ENCODE measurements around the gene ANGPTL7. TPM values are rescaled to one million over a fixed set of nuclear protein-coding genes. Genes with fewer than 3 reads are reported as not detected.

Gene ANGPTL7
- total and polyA plus RNA-seq, 7 donors = 0.51 to 6.4 (median 2.2) TPM; not detected in 1

DNA sequence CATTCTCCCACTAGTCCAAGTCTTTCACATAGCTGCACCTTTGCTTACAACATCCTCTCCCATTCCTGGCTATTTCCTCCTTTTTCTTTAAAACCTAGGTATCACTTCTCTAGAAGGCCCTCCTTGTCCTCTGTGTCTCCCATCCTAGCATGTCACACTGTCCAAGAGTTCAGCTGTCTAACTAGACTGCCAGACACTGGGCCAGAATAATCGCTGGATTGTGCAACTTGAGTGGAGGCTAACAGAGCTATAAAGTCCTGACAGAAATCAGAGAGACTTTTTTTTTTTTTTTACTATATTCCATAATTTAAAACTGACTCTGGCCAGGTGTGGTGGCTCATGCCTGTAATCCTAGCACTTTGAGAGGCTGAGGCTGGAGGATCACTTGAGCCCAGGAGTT lies 4.2 kb upstream of the ANGPTL7 start:
- Histone ChIP-seq H3K36me3 (peaks cover 0 to 23% (median 2%) of the 10 kb centered on the region in 4 donors), H3K27ac (no peak overlapping the region), H3K4me3 (no peak overlapping the region), H3K4me1 (peaks cover 0 to 32% (median 15%) of the 10 kb centered on the region in 4 donors), H3K9me3 (no peaks in the 10 kb centered on the region), H3K27me3 (no peaks in the 10 kb centered on the region)
- 85 to 90% methylated on average over 1 of the region's 1 CpG for WGBS, 2 donors
- intact Hi-C loops (cut with DNase I) = no loop called here
- no peak for DNase-seq
- TF ChIP-seq CTCF (IDR thresholded peaks at IDR 0.05) (no peak), POLR2AphosphoS5 (IDR thresholded peaks at IDR 0.05) (no peak), POLR2A (IDR thresholded peaks at IDR 0.05) (no peak), EP300 (IDR thresholded peaks at IDR 0.05) (no peak)

- DNase-seq = no peak
- peaks cover 0 to 25% (median 12%) of the 10 kb centered on the region in 4 donors for H3K4me1 ChIP-seq
- intact Hi-C loops (cut with DNase I) = no loop called here
- H3K36me3 ChIP-seq = peaks cover 0 to 35% (median 6%) of the 10 kb centered on the region in 4 donors
- H3K9me3 ChIP-seq = no peaks in the 10 kb centered on the region
- TF ChIP-seq POLR2AphosphoS5 (IDR thresholded peaks at IDR 0.05) = no peak
- TF ChIP-seq POLR2A (IDR thresholded peaks at IDR 0.05) = no peak
- no peak for TF ChIP-seq EP300 (IDR thresholded peaks at IDR 0.05)
- no peak for TF ChIP-seq CTCF (IDR thresholded peaks at IDR 0.05)
- peak overlapping the region in 1 of 4 donors; percentile 43 for H3K27ac ChIP-seq
- no peak overlapping the region for H3K4me3 ChIP-seq
- no peaks in the 10 kb centered on the region for H3K27me3 ChIP-seq
- 92 to 98% methylated on average over 3 of the region's 3 CpGs for WGBS, 2 donors
These were observed 2.2 kb upstream of the ANGPTL7 start for GRCh38 chr1:11187000-11187399.

DNA sequence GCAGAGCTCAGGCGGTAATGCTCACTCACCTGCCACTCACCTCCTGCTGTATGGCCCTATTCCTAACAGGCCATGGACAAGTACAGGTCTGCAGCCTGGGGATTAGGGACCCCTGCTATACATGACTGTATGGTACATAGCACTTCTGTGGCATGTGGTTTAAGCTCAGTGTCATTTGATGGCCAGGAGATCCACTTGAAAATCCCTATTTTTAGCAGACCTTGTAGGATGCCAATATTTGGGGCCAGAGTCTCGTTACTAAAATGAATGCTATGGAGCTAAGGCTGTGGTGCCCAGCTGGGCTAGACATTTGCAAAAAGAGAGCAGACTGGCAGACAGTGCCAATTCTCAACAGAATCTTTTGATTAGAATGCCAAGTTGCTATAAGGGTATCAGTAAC lies 1.7 kb upstream of the ANGPTL7 start:
- 83 to 95% methylated on average over 2 of the region's 2 CpGs for WGBS, 2 donors
- TF ChIP-seq POLR2AphosphoS5 (IDR thresholded peaks at IDR 0.05) = no peak
- TF ChIP-seq EP300 (IDR thresholded peaks at IDR 0.05) = no peak
- no peak for TF ChIP-seq POLR2A (IDR thresholded peaks at IDR 0.05)
- no peak for TF ChIP-seq CTCF (IDR thresholded peaks at IDR 0.05)
- Histone ChIP-seq H3K36me3 (peaks cover 0 to 34% (median 6%) of the 10 kb centered on the region in 4 donors), H3K4me3 (no peak overlapping the region), H3K9me3 (no peaks in the 10 kb centered on the region), H3K4me1 (peaks cover 0 to 25% (median 12%) of the 10 kb centered on the region in 4 donors), H3K27me3 (no peaks in the 10 kb centered on the region), H3K27ac (peak overlapping the region in 2 of 4 donors; percentile 43 to 54)
- DNase-seq = no peak
- intact Hi-C loops (cut with DNase I) = no loop called here

DNA sequence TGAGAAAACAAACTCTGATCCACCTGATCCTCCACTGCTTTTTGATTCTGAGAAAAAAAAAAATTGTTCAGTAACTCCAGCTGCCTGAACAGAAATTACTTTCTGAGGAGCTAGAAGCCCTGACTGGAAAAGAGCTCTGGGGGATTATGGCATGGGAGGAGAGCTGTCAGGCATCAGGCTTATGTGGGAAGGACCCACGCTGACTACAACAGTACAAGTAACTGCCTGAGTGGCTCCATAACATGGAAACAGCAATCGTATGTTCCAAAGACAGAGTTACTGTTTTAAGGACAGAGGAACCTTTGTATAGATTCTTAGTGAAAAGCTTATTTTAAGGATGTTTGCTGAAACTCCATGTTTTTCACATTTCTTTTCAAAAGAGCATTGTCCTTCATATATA lies 1.2 kb upstream of the ANGPTL7 start:
- no peaks in the 10 kb centered on the region for H3K9me3 ChIP-seq
- no peak for TF ChIP-seq CTCF (IDR thresholded peaks at IDR 0.05)
- no peak for TF ChIP-seq POLR2A (IDR thresholded peaks at IDR 0.05)
- no peak for TF ChIP-seq EP300 (IDR thresholded peaks at IDR 0.05)
- no peak for TF ChIP-seq POLR2AphosphoS5 (IDR thresholded peaks at IDR 0.05)
- H3K27me3 ChIP-seq = no peaks in the 10 kb centered on the region
- intact Hi-C loops (cut with DNase I) = no loop called here
- 90 to 98% methylated on average over 2 of the region's 2 CpGs for WGBS, 2 donors
- no peak for DNase-seq
- peaks cover 0 to 34% (median 7%) of the 10 kb centered on the region in 4 donors for H3K36me3 ChIP-seq
- peak overlapping the region in 2 of 4 donors; percentile 43 to 54 for H3K27ac ChIP-seq
- peaks cover 0 to 25% (median 12%) of the 10 kb centered on the region in 4 donors for H3K4me1 ChIP-seq
- H3K4me3 ChIP-seq = no peak overlapping the region

GRCh38 chr1:11188381-11188780 lies 774 bp upstream of the ANGPTL7 start:
- DNase-seq = no peak
- WGBS, 2 donors = 91 to 93% methylated on average over 1 of the region's 1 CpG
- H3K4me1 ChIP-seq = peaks cover 0 to 25% (median 12%) of the 10 kb centered on the region in 4 donors
- H3K36me3 ChIP-seq = peaks cover 2 to 38% (median 11%) of the 10 kb centered on the region in 4 donors
- H3K27ac ChIP-seq = peak overlapping the region in 3 of 4 donors; percentile 32 to 54 (median 43)
- TF ChIP-seq POLR2AphosphoS5 (IDR thresholded peaks at IDR 0.05) = peak in 1 of 4 donors; percentile 43
- no peak for TF ChIP-seq EP300 (IDR thresholded peaks at IDR 0.05)
- no peak overlapping the region for H3K4me3 ChIP-seq
- no peaks in the 10 kb centered on the region for H3K9me3 ChIP-seq
- H3K27me3 ChIP-seq = no peaks in the 10 kb centered on the region
- intact Hi-C loops (cut with DNase I) = no loop called here

Data from sigmoid colon (tissue), 7 donors.